Hepatocyte (in vitro differentiated cells): ENCODE measurements around the gene SLC25A40. TPM values are rescaled to one million over a fixed set of nuclear protein-coding genes. Genes with fewer than 3 reads are reported as not detected.
"Not testable (repeated sequence)": the region's sequence is repeated elsewhere in the genome, so short reads cannot be mapped to it uniquely, and the experiment has no call there.

Experiments used
- DNase-seq: peaks from one replicate; pipeline ENCODE4 v3.0.0-alpha.2; 2016; ENCODE audit warnings: low spot score
- H2AFZ ChIP-seq: fragments of 200-600 bp; sonication (generic); 2 replicates; pipeline ENCODE4 v1.6.0; 2016; ENCODE audit warnings: antibody characterized with exemption, mild to moderate bottlenecking
- H3K27ac ChIP-seq: fragments of 200-600 bp; sonication (generic); 2 replicates; pipeline ENCODE4 v1.5.1; 2016; ENCODE audit warnings: mild to moderate bottlenecking
- H3K27me3 ChIP-seq: fragments of 200-600 bp; sonication (generic); 2 replicates; pipeline ENCODE4 v1.6.1; 2016
- H3K36me3 ChIP-seq: fragments of 200-600 bp; sonication (generic); replicated peaks from 2 replicates; pipeline ENCODE4 v1.5.1; 2016; ENCODE audit warnings: low read depth; ENCODE audit not compliant: insufficient read depth
- H3K4me1 ChIP-seq: fragments of 200-600 bp; sonication (generic); 2 replicates; pipeline ENCODE4 v1.5.1; 2016; ENCODE audit warnings: mild to moderate bottlenecking, moderate library complexity; ENCODE audit not compliant: insufficient read depth
- H3K4me2 ChIP-seq: fragments of 200-600 bp; sonication (generic); 2 replicates; pipeline ENCODE4 v1.6.0; 2016
- H3K4me3 ChIP-seq: fragments of 200-600 bp; sonication (generic); 2 replicates; pipeline ENCODE4 v1.5.1; 2016; ENCODE audit warnings: mild to moderate bottlenecking
- H3K79me2 ChIP-seq: fragments of 200-600 bp; sonication (generic); 2 replicates; pipeline ENCODE4 v1.6.0; 2017; ENCODE audit warnings: mild to moderate bottlenecking
- H3K9me2 ChIP-seq: fragments of 200-600 bp; sonication (generic); replicated peaks from 2 replicates; pipeline ENCODE4 v1.6.0; 2017; ENCODE audit warnings: mild to moderate bottlenecking; ENCODE audit not compliant: insufficient read depth
- H3K9me3 ChIP-seq: fragments of 200-600 bp; sonication (generic); 2 replicates; pipeline ENCODE4 v1.5.1; 2016; ENCODE audit warnings: low read depth, mild to moderate bottlenecking
- H4K20me1 ChIP-seq: fragments of 200-600 bp; sonication (generic); 2 replicates; pipeline ENCODE4 v1.6.0; 2016; ENCODE audit warnings: mild to moderate bottlenecking; ENCODE audit not compliant: insufficient read depth, poor library complexity, severe bottlenecking
- EZH2 ChIP-seq: fragments of 200-600 bp; sonication (generic); IDR thresholded peaks from 2 replicates; pipeline ENCODE4 v1.6.1; 2016; ENCODE audit warnings: antibody characterized with exemption, mild to moderate bottlenecking, borderline replicate concordance
- EZH2phosphoT487 ChIP-seq: fragments of 200-600 bp; sonication (generic); IDR thresholded peaks from one replicate; pipeline ENCODE4 v1.6.1; 2018; ENCODE audit warnings: antibody characterized with exemption, mild to moderate bottlenecking, low read depth, moderate library complexity; ENCODE audit not compliant: unreplicated experiment, severe bottlenecking
- WGBS: methylation state at CpG from one replicate; pipeline ENCODE4 v1.1.6; 2016; ENCODE audit warnings: low lambda C conversion rate; ENCODE audit errors: missing lambda C conversion rate; 5-methylcytosine and 5-hydroxymethylcytosine counted together
- polyA plus RNA-seq: library from polyadenylated mRNA; unstranded; fragments of >200 nt; fragmentation: Nextera tagmentation; extraction: Ambion mirVana; gene quantifications from 2 replicates; pipeline ENCODE4 v1.2.1, GENCODE V29; 2016
- total RNA-seq: library from RNA; depleted of rRNA; stranded (reverse); fragments of >200 nt; gene quantifications from 2 replicates; pipeline ENCODE4 v1.2.3, GENCODE V29; 2014
- TF ChIP-seq, protein P1 (sequence below): fragments of 200-600 bp; sonication (generic); IDR thresholded peaks from 2 replicates; pipeline ENCODE4 v1.5.1; 2016; ENCODE audit warnings: antibody characterized with exemption, mild to moderate bottlenecking; ENCODE audit not compliant: poor library complexity

SLC25A40 gene
- total and polyA plus RNA-seq, 2 experiments from 2014 or later, result 10.8 to 58.3 TPM

DNA sequence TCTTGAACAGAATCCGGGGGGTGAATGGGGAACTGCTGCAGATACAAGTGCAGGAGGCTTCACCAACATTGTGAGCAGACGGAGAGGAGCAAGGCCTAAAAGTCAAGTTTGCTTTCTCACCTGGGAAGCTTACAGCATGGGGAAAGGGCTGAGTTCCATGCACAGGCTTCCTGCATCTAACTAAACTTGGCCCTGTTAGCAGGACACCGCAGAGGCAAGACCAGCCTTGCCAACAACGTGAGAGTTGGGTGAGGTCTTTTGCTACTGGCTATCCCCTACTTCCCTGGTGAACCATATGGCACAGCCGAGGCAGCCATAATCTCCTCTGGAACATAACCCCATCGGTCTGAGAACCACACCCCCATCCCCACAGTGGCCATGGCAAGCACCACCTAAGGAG is 43.7 kb upstream of the SLC25A40 start:
- TF ChIP-seq EZH2, result no peak
- TF ChIP-seq EZH2phosphoT487, result no peak
- TF ChIP-seq, protein P1, sequence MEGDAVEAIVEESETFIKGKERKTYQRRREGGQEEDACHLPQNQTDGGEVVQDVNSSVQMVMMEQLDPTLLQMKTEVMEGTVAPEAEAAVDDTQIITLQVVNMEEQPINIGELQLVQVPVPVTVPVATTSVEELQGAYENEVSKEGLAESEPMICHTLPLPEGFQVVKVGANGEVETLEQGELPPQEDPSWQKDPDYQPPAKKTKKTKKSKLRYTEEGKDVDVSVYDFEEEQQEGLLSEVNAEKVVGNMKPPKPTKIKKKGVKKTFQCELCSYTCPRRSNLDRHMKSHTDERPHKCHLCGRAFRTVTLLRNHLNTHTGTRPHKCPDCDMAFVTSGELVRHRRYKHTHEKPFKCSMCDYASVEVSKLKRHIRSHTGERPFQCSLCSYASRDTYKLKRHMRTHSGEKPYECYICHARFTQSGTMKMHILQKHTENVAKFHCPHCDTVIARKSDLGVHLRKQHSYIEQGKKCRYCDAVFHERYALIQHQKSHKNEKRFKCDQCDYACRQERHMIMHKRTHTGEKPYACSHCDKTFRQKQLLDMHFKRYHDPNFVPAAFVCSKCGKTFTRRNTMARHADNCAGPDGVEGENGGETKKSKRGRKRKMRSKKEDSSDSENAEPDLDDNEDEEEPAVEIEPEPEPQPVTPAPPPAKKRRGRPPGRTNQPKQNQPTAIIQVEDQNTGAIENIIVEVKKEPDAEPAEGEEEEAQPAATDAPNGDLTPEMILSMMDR, result no peak
- H3K4me1 ChIP-seq, result no peaks in the 10 kb centered on the region
- 91% methylated on average over 6 of the region's 6 CpGs for WGBS
- H3K9me2 ChIP-seq, result no peaks in the 10 kb centered on the region
- H3K27ac ChIP-seq, result no peak overlapping the region
- H3K27me3 ChIP-seq, result no peaks in the 10 kb centered on the region
- no peaks in the 10 kb centered on the region for H3K9me3 ChIP-seq
- no peaks in the 10 kb centered on the region for H3K36me3 ChIP-seq
- no peak overlapping the region for H3K4me3 ChIP-seq
- no peak overlapping the region for H3K4me2 ChIP-seq
- no peak for DNase-seq
- H2AFZ ChIP-seq, result no peak overlapping the region
- H3K79me2 ChIP-seq, result no peaks in the 10 kb centered on the region
- H4K20me1 ChIP-seq, result no peaks in the 10 kb centered on the region

DNA sequence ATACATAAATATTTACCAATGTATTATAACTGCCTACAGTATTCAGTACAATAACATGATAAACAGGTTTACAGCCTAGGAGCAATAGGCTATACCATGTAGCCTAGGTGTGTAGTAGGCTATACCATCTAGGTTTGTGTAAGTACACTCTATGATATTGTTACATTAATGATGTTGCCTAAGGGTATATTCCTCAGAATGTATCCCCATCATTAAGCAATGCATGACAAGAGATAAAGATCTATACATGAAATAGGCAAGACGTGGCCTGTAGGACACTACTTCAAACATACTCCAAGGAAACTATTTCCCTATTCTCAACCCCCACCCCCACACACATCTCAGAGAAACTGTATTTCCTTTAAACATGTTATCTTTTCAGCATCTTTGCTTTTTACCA is 42.6 kb upstream of the SLC25A40 start:
- Histone ChIP-seq H3K27ac (no peak overlapping the region), H3K79me2 (no peaks in the 10 kb centered on the region), H3K36me3 (no peaks in the 10 kb centered on the region), H3K9me3 (no peaks in the 10 kb centered on the region), H3K27me3 (no peaks in the 10 kb centered on the region), H3K4me1 (no peaks in the 10 kb centered on the region), H3K4me2 (no peak overlapping the region), H4K20me1 (no peaks in the 10 kb centered on the region), H2AFZ (no peak overlapping the region), H3K9me2 (no peaks in the 10 kb centered on the region), H3K4me3 (no peak overlapping the region)
- WGBS, result 74% methylated on average over 1 of the region's 1 CpG
- no peak for DNase-seq
- TF ChIP-seq, protein P1, result no peak
- TF ChIP-seq EZH2 (no peak), EZH2phosphoT487 (no peak)

DNA sequence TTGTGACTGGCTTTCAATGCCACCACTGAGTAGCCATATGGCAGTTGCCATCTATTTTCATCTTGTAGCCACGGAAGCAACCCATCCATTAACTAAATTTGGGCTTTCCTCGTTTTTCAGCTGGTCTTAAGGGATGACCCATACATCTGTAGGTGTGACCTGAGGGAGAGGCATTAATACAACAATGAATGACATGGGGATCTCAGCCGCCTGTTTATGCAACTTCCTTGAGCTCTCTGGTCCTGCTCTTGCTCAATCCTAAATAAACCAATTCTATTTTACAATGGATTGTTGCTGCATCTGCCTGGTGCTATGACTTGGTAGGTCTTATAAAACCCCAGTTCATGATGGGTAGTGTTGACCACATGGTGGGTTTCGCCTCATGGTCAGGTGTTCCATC is 36.0 kb upstream of the SLC25A40 start:
- no peak for TF ChIP-seq EZH2
- TF ChIP-seq EZH2phosphoT487, result no peak
- TF ChIP-seq, protein P1, result no peak
- Histone ChIP-seq H3K4me2 (no peak overlapping the region), H3K36me3 (no peaks in the 10 kb centered on the region), H3K9me2 (no peaks in the 10 kb centered on the region), H2AFZ (no peak overlapping the region), H3K4me3 (no peak overlapping the region), H3K9me3 (no peaks in the 10 kb centered on the region), H3K79me2 (no peaks in the 10 kb centered on the region), H4K20me1 (no peaks in the 10 kb centered on the region), H3K27me3 (no peaks in the 10 kb centered on the region), H3K4me1 (no peaks in the 10 kb centered on the region), H3K27ac (no peak overlapping the region)
- 89% methylated on average over 4 of the region's 4 CpGs for WGBS
- DNase-seq, result no peak

DNA sequence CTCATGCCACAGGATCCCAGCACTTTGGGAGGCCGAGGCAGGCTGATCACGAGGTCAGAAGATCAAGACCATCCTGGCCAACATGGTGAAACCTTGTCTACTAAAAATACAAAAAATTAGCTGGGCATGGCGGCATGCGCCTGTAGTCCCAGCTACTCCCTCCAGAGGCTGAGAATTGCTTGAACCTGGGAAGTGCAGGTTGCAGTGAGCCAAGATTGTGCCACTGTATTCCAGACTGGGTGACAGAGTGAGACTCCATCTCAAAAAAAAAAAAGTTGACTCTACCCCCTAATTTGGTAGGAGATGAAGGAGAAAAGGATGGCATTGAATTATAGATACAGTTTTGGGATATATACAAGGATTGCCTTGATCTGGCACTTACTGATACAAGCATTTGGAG is 32.7 kb upstream of the SLC25A40 start:
- 98% methylated on average over 4 of the region's 4 CpGs for WGBS

DNA sequence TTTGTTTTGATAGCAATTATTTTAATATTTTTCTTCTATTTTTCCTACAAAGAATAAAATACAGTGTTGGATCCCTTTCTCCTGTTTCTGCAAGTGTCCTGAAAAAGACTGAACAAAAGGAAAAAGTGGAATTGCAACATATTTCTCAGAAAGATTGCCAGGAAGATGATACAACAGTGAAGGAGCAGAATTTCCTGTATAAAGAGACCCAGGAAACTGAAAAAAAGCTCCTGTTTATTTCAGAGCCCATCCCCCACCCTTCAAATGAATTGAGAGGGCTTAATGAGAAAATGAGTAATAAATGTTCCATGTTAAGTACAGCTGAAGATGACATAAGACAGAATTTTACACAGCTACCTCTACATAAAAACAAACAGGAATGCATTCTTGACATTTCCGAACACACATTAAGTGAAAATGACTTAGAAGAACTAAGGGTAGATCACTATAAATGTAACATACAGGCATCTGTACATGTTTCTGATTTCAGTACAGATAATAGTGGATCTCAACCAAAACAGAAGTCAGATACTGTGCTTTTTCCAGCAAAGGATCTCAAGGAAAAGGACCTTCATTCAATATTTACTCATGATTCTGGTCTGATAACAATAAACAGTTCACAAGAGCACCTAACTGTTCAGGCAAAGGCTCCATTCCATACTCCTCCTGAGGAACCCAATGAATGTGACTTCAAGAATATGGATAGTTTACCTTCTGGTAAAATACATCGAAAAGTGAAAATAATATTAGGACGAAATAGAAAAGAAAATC is 31.2 kb upstream of the SLC25A40 start:
- H3K9me3 ChIP-seq, H3K9me2 ChIP-seq, H3K4me3 ChIP-seq, H3K4me2 ChIP-seq, H3K4me1 ChIP-seq, H2AFZ ChIP-seq, H3K79me2 ChIP-seq, H3K27ac ChIP-seq, H4K20me1 ChIP-seq, H3K27me3 ChIP-seq, H3K36me3 ChIP-seq, DNase-seq: not testable (repeated sequence)
- 93% methylated on average over 3 of the region's 3 CpGs for WGBS

More for the DNA sequence above, 32.7 kb upstream of the SLC25A40 start:
- not testable (repeated sequence) for H3K27ac ChIP-seq, H4K20me1 ChIP-seq, H3K4me2 ChIP-seq, H3K36me3 ChIP-seq, H3K79me2 ChIP-seq, H3K27me3 ChIP-seq, H3K4me3 ChIP-seq, H2AFZ ChIP-seq, H3K9me3 ChIP-seq, DNase-seq, H3K9me2 ChIP-seq, H3K4me1 ChIP-seq
